Central memory CD8-positive, alpha-beta T cell (primary cell): ENCODE data around the gene GPR107.

Experiments used
- ATAC-seq: fragments of 150-1000 bp; cut with Tn5 transposase; replicated peaks from 2 replicates; pipeline ENCODE4 v1.10.0; 2022; ENCODE audit warnings: mild to moderate bottlenecking, moderate FRiP score, moderate number of reproducible peaks; ENCODE audit not compliant: poor library complexity, severe bottlenecking; ENCODE audit errors: extremely low read depth
- DNase-seq, 2 donors: peaks; one replicate each; pipeline ENCODE4 v3.0.0; 2021; ENCODE audit warnings: low spot score in 2 of 2
- H3K27ac Mint-ChIP-seq: one replicate; pipeline ENCODE4 v1.8.0; 2022; ENCODE audit warnings: low read depth, mild to moderate bottlenecking, moderate library complexity, mixed read lengths
- H3K27me3 Mint-ChIP-seq: one replicate; pipeline ENCODE4 v1.8.0; 2022; ENCODE audit warnings: mixed read lengths
- H3K36me3 Mint-ChIP-seq: one replicate; pipeline ENCODE4 v1.8.0; 2022; ENCODE audit warnings: mild to moderate bottlenecking, moderate library complexity, mixed read lengths; ENCODE audit not compliant: insufficient read depth
- H3K4me1 Mint-ChIP-seq: one replicate; pipeline ENCODE4 v1.8.0; 2022; ENCODE audit warnings: mixed read lengths
- H3K4me3 Mint-ChIP-seq: one replicate; pipeline ENCODE4 v1.8.0; 2022; ENCODE audit warnings: mild to moderate bottlenecking, moderate library complexity, mixed read lengths
- H3K9me3 Mint-ChIP-seq: one replicate; pipeline ENCODE4 v1.8.0; 2022; ENCODE audit warnings: mixed read lengths

The GPR107 gene

GRCh38 chr9:130183133-130183762, 129.5 kb downstream of the GPR107 start:
- Mint-ChIP-seq H3K27ac (no peak overlapping the region), H3K4me1 (no peaks in the 10 kb centered on the region), H3K4me3 (no peak overlapping the region), H3K36me3 (no peaks in the 10 kb centered on the region), H3K27me3 (no peaks in the 10 kb centered on the region), H3K9me3 (no peaks in the 10 kb centered on the region)
- no peak for DNase-seq
- ATAC-seq: no peak

GRCh38 chr9:130185017-130185416, 131.3 kb downstream of the GPR107 start:
- H3K4me1 Mint-ChIP-seq: no peaks in the 10 kb centered on the region
- DNase-seq: no peak
- H3K4me3 Mint-ChIP-seq: no peak overlapping the region
- no peaks in the 10 kb centered on the region for H3K27me3 Mint-ChIP-seq
- no peak for ATAC-seq
- no peaks in the 10 kb centered on the region for H3K9me3 Mint-ChIP-seq
- H3K36me3 Mint-ChIP-seq: no peaks in the 10 kb centered on the region
- H3K27ac Mint-ChIP-seq: no peak overlapping the region

GRCh38 chr9:130185490-130186031, 131.9 kb downstream of the GPR107 start:
- H3K36me3 Mint-ChIP-seq: no peaks in the 10 kb centered on the region
- ATAC-seq (no peak), DNase-seq (no peak)
- no peaks in the 10 kb centered on the region for H3K4me1 Mint-ChIP-seq
- no peaks in the 10 kb centered on the region for H3K27me3 Mint-ChIP-seq
- H3K9me3 Mint-ChIP-seq: no peaks in the 10 kb centered on the region
- H3K4me3 Mint-ChIP-seq: no peak overlapping the region
- no peak overlapping the region for H3K27ac Mint-ChIP-seq

- no peak for DNase-seq
- Mint-ChIP-seq H3K27ac (no peak overlapping the region), H3K4me3 (no peak overlapping the region), H3K4me1 (no peaks in the 10 kb centered on the region), H3K9me3 (no peaks in the 10 kb centered on the region), H3K36me3 (no peaks in the 10 kb centered on the region), H3K27me3 (no peaks in the 10 kb centered on the region)
- ATAC-seq: no peak
Observed at GRCh38 chr9:130186051-130186450, 132.3 kb downstream of the GPR107 start.

- no peaks in the 10 kb centered on the region for H3K36me3 Mint-ChIP-seq
- no peaks in the 10 kb centered on the region for H3K9me3 Mint-ChIP-seq
- ATAC-seq (no peak), DNase-seq (no peak)
- H3K4me3 Mint-ChIP-seq: no peak overlapping the region
- H3K27ac Mint-ChIP-seq: no peak overlapping the region
- no peaks in the 10 kb centered on the region for H3K4me1 Mint-ChIP-seq
- peaks cover 1% of the 10 kb centered on the region for H3K27me3 Mint-ChIP-seq
Observed at GRCh38 chr9:130186839-130187522, 133.3 kb downstream of the GPR107 start.

GRCh38 chr9:130187523-130187846, 133.8 kb downstream of the GPR107 start:
- H3K4me1 Mint-ChIP-seq: no peaks in the 10 kb centered on the region
- peaks cover 6% of the 10 kb centered on the region for H3K27me3 Mint-ChIP-seq
- no peaks in the 10 kb centered on the region for H3K36me3 Mint-ChIP-seq
- H3K9me3 Mint-ChIP-seq: no peaks in the 10 kb centered on the region
- ATAC-seq (no peak), DNase-seq (no peak)
- H3K27ac Mint-ChIP-seq: no peak overlapping the region
- H3K4me3 Mint-ChIP-seq: no peak overlapping the region

GRCh38 chr9:130188860-130189481, 135.3 kb downstream of the GPR107 start:
- no peak for DNase-seq
- H3K4me3 Mint-ChIP-seq: no peak overlapping the region
- no peak for ATAC-seq

More at GRCh38 chr9:130188860-130189481, 135.3 kb downstream of the GPR107 start:
- no peaks in the 10 kb centered on the region for H3K9me3 Mint-ChIP-seq
- no peaks in the 10 kb centered on the region for H3K4me1 Mint-ChIP-seq
- no peaks in the 10 kb centered on the region for H3K36me3 Mint-ChIP-seq
- peaks cover 18% of the 10 kb centered on the region for H3K27me3 Mint-ChIP-seq
- H3K27ac Mint-ChIP-seq: no peak overlapping the region
